KOPT-K1 (cell line): Measurements from ENCODE around the gene ENTREP1.

Experiments
- H3K27ac ChIP-seq: fragments of 200-600 bp; sonication (generic); 2 replicates; pipeline ENCODE4 v1.5.1; 2016; ENCODE audit warnings: antibody characterized with exemption, mild to moderate bottlenecking, low read depth, low read length; ENCODE audit not compliant: poor library complexity, severe bottlenecking
- H3K36me3 ChIP-seq: fragments of 200-600 bp; sonication (generic); 2 replicates; pipeline ENCODE4 v1.5.1; 2017; ENCODE audit warnings: antibody characterized with exemption, mild to moderate bottlenecking, low read length, moderate library complexity; ENCODE audit not compliant: insufficient read depth
- H3K9me3 ChIP-seq: fragments of 200-600 bp; sonication (generic); 2 replicates; pipeline ENCODE4 v1.5.1; 2017; ENCODE audit warnings: antibody characterized with exemption, low read length, mild to moderate bottlenecking; ENCODE audit not compliant: insufficient read depth, poor library complexity, severe bottlenecking

The ENTREP1 gene

DNA sequence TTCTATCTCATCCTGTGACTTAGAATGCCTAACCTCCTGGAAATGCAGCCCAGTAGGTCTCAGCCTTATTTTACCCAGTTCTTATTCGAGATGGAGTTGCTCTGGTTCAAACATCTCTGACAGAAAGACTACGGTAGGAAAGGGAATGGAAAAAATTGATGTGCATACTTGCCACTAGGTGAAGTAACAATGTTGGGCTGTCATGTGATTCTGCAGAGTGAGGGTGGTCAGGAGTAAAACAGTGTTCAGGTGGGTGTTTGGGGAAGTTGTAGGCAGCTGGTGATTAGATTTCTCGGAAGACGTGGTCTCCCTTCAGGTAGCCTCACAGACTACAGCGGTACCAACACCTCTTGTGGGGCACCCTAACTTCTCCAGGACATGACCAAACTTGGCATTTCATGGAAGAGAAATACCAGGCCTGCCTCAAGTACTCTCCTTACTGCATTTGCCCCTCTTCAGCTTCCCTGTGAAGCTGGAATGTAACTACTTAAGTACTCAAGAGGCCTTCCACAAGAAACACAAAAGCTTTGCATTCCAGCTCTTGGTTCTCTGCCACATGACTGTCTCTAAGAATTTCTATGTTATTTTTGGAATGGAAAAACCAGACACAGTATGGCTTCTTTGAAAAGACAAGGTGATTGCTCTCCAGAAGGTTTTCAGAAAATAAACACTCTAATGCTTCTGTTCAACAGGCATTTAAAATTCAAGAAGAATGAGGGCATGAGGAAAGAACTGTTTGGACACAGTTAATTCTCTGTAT is 17.4 kb upstream of the ENTREP1 start:
- Histone ChIP-seq H3K9me3 (peaks cover 7% of the 10 kb centered on the region), H3K27ac (no peak overlapping the region), H3K36me3 (no peaks in the 10 kb centered on the region)

DNA sequence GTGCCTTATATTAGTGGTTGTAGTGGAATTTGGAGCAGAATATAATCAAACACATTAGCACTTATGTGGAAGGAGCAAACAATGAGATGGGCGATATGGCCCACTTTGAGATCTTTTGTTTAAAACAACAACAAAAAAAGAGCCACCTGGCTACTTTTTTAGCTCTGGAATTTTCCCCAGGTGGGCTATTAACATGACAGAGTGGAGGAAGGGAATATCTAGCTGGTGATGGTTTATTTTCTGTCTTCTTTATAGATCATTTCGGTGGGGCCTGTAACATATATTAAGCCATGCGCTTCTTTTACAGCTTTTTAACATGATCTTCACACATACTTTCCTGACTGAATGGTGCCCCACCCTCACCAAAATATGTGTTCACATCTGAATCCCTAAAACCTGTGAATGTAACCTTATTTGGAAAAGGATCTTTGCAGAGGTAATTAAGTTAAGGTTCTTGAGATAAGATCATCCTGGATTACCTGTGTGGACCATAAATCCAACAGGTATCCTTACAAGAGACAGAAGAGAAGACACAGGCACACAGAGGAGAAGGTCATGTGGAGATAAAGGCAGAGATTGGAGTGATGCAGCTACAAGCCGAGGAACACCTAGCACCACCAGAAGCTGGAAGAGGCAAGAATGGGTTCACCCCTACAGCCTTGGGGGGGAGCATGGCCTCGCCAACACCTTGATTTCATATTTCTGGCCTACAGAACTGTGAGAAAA is 16.6 kb upstream of the ENTREP1 start:
- no peak overlapping the region for H3K27ac ChIP-seq

DNA sequence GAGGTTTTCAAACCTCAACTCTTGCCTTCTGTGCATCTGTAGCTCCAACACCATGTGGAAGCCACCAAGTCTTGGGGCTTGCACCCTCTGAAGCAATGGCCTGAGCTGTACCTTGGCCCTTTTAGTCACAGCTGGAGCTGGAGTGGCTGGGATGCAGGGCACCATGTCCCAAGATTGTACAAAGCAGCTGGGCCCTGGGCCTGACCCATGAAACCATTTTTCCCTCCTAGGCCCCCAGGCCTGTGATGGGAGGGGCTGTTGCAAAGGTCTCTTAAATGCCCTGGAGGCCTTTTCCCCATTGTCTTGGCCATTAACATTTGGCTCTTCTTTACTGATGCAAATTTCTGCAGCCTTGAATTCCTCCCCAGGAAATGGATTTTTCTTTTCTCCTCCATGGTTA is 11.8 kb upstream of the ENTREP1 start:
- Histone ChIP-seq H3K36me3 (no peaks in the 10 kb centered on the region), H3K27ac (no peak overlapping the region), H3K9me3 (peaks cover 17% of the 10 kb centered on the region)

More for the DNA sequence above, 16.6 kb upstream of the ENTREP1 start:
- no peaks in the 10 kb centered on the region for H3K36me3 ChIP-seq
- peaks cover 15% of the 10 kb centered on the region for H3K9me3 ChIP-seq

DNA sequence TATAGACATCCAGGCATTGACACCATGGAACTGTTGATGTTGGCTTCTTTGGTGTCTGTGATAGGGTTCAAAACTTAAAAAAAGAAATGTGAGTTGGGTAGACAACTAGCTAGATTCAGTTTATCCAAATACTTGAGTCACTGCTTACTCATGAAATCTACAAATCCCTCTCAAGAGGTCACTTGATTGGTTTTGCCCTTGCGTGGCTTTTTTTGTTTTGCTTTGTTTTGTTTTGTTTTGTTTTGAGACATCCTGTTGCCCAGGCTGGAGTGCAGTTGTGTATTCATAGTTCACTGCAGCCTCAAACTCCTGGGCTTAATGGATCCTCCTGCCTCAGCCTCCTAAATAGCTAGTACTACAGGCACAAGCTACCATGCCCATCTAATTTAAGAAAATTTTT is 10.5 kb upstream of the ENTREP1 start:
- no peak overlapping the region for H3K27ac ChIP-seq
- H3K36me3 ChIP-seq, result no peaks in the 10 kb centered on the region
- peaks cover 17% of the 10 kb centered on the region for H3K9me3 ChIP-seq

DNA sequence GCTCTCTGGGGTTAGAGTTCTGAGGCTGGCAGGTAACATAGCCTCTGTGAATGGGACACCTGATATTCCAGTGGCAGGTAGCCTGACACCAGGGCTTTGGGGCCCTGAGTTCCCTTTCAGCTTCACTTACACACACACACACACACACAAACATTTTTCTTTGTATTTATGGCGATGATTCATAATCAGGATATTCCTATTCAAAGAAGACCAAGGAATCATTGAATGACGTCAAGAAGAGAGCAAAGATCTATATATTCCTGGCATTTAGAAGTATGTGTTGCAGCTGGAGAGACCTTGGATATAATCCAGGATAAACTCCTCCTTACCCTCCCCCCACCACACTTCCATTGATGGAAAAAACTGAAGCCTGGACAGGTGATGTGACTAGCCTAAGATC is 7.9 kb upstream of the ENTREP1 start:
- Histone ChIP-seq H3K27ac (no peak overlapping the region), H3K36me3 (no peaks in the 10 kb centered on the region), H3K9me3 (peaks cover 15% of the 10 kb centered on the region)

DNA sequence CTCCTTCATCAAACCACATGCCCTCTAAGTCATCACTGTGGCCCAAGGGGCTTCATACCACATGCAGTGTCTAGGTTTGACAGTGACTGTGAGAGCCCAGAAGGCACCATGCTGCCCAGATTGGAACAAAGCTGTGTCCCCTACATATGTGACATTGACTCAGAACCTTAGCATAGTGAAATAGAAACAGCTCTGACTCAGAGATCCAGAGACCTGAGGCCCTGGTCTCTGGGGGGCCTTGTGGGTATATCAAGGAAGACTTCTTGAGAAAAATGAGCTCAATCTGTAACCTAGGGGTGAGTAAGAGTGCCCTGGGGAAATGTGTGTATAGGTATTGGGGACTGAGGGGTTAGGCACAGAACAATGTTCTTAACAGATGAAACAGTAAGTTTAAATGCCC is 7.1 kb upstream of the ENTREP1 start:
- Histone ChIP-seq H3K9me3 (peaks cover 7% of the 10 kb centered on the region), H3K27ac (no peak overlapping the region), H3K36me3 (no peaks in the 10 kb centered on the region)

DNA sequence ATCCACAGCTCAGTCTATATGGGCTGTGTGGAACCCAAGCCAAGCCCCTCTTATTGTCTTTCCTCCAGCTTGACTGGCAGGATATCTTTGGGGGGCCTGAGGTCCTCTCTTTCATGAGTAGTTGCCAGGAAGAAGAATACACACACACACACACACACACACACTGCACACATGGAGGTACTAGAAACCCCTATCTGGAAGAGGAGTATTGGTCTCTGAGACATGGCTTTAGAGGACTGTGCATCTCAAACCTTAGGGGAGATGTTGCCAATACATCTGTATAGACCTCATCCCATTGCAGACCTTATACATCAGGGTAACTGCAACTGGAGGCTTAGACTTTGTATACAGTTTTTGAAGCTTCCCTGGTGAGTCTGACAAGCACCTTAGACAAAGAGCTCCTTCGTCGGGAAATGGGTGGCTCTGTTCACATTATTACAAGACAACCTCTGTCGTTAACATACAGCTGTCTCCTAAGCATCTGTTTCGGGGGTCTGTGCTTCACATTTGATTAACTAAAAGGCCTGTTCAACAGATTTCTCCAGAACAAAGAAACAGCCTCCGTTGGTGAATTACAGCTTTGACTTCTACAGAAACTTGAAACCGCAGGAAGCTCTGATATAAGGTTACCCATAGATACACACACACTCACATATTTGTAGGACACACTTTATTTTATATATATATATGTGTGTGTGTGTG is 5.5 kb upstream of the ENTREP1 start:
- Histone ChIP-seq H3K36me3 (no peaks in the 10 kb centered on the region), H3K9me3 (no peaks in the 10 kb centered on the region), H3K27ac (no peak overlapping the region)

DNA sequence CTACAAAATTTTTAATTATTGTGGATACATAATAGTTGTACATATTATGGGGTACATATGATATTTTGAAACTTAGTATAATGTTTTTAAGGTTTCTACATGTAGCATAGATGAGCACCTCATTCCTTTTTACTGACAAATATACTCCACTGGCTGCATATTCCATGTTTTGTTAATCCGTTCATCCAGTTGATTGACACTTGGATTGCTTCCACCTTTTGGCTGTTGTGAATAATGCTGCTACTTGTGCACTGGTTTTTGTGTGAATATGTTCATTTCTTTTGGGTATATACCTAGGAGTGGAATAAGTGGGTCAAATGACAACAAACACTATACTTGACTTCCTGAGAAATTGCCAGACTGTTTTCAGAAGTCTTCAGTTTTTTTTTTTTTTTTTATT is 2.8 kb upstream of the ENTREP1 start:
- Histone ChIP-seq H3K27ac (no peak overlapping the region), H3K36me3 (no peaks in the 10 kb centered on the region), H3K9me3 (no peaks in the 10 kb centered on the region)

DNA sequence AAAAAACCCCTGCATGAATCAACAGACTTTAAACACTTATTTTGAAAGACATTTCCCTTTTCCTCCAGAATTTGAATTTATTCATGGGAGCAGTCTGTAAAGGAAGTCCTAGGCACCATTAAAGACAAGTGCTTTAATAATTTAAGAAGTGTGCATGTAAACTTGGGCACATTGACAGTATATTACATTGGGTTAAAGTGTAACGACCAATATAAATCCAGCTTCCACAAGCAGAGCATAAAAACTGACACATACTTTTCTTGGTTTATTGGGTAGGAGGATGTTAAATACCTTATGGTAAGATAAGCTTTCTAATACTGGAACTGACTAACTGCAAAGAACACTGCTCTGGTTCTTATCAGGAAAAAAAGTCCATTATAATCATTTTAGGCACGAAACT is 1.2 kb upstream of the ENTREP1 start:
- Histone ChIP-seq H3K36me3 (no peaks in the 10 kb centered on the region), H3K9me3 (no peaks in the 10 kb centered on the region), H3K27ac (no peak overlapping the region)

DNA sequence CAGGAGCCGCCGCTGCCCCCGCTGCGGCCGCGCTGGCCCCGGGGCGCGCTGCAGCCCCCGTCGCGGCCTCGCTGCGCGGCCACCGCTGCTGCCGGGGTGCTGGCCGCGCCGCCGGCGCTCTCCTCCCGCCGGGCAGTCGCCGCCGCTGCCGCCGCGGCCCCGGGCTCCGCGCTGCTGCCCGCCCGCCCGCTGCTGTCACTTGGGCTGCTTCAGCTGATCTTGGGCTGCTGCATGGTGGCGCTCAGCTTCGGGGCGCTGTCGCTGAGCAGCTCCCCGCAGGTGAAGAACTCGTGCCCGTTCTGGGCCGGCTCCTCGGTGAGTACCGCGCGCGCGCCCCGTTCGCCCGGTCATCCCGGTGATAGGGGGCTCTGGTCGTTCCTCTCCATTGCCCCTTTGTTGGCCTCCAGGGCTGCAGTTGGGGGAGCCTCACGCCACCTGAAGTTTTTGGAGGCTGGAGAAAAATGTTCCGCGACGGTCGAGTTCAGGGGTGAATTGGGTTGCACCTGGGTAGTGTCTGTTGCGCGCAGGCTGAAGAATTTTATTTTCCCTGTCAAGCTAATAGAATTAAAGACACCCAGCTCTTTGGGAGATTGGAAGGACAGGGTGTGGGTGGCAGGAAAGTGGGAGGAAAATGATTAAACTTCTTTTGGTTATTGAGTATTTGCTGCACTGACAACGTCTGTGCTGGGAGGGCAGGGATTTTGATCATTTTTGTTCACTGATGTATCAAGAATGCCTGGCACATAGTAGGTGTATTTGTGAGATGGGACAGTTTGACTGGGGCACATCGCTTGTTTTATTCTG is 596 bp downstream of the ENTREP1 start:
- Histone ChIP-seq H3K36me3 (no peaks in the 10 kb centered on the region), H3K27ac (no peak overlapping the region), H3K9me3 (no peaks in the 10 kb centered on the region)

DNA sequence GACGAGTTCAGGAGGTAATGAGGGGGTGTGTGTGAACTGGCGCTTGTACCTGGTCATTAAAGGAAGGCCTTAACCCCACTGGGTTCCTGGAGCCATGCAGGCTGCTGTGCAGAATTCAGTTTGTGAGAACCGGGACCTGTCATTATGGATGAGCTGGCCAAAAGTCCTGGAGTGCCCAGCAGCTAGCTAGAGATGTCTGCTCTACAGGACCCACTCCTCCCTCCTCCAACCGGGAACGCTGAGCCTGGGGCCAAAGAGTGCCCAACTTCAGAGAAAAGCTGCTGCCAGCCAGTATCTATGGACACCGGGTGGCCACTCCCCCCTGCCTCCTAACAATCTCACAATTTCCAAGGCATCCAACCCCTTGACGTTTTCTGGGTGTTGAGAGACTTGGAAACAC is 1.2 kb downstream of the ENTREP1 start:
- Histone ChIP-seq H3K9me3 (no peaks in the 10 kb centered on the region), H3K27ac (no peak overlapping the region), H3K36me3 (no peaks in the 10 kb centered on the region)

DNA sequence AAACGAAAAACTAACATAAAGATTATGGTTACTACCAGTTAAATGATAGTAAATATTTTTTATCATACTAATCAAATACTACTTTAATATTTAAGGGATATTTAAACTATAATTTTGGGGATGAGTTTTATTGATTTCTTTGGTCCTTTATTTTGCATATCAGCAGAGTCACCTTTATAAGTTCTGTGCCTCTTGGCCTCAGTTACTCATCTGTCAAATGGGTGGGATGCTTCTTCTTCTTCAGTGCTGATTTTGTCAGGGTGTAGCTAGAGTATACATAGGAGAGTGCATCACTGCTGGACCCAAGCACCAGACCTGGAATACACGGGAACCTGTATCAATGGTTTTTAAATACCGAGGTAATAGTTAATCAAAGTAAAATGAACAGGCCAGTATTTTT is 5.6 kb downstream of the ENTREP1 start:
- H3K27ac ChIP-seq, result no peak overlapping the region
- H3K9me3 ChIP-seq, result no peaks in the 10 kb centered on the region
- no peaks in the 10 kb centered on the region for H3K36me3 ChIP-seq

DNA sequence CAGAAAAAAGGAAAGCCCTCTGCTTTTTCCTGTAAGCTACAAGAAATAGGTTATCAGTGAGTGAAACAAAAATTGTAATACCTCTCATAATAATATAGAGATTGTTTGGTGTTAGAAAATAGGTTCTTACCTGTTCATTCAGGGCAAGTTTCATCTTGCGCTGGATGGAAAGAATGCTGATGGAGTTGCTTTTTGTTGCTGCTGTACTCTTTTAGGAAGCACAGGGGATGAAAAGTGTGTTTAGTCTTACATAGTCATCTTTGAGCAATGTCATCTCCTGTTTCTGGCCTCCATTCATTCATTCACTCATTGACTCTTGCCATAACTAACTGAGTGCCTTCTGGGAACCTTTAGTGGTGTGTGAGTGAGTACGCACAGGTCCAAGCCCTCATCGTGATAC is 6.4 kb downstream of the ENTREP1 start:
- Histone ChIP-seq H3K9me3 (no peaks in the 10 kb centered on the region), H3K36me3 (no peaks in the 10 kb centered on the region), H3K27ac (no peak overlapping the region)

DNA sequence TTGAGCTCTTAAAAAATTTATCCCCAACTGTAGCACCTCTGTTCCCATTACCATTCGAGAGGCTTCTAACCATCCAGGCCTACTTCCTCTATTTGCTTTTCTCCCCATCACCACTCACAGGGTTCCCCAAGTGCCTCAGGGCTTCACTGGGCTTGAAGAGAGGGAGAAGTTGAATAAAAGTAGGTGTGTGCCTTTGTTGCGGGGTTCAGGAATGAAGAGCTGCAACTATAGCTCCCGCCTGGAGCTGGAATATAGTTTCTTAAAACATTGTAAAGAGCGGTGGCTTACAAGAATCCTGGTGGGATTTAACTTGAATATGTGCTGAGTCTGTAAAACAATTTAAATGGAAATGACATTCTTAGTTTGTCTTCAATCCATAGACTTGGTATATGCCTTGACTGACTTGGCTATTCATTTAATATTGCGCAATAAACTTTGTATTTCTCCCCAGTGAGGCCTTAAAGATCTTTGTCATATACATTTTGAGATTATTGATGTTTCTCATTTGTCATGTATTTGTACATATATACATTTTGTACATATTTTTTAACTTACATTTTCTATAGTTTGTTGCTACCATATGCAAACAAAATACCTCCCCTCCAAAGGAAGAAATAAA is 7.2 kb downstream of the ENTREP1 start:
- no peak overlapping the region for H3K27ac ChIP-seq

More for the DNA sequence above, 7.2 kb downstream of the ENTREP1 start:
- Histone ChIP-seq H3K9me3 (no peaks in the 10 kb centered on the region), H3K36me3 (no peaks in the 10 kb centered on the region)
